Keratinocyte (primary cell): Measurements from ENCODE around the gene NCF4. TPM values are rescaled to one million over a fixed set of nuclear protein-coding genes. Genes with fewer than 3 reads are reported as not detected.

Experiments
- DNase-seq: peaks from one replicate; pipeline ENCODE4 v3.0.0-alpha.2; 2011; ENCODE audit warnings: low read depth, missing footprints, low spot score
- FAIRE-seq: peaks from 2 replicates; lab custom pipeline; 2011; peaks lifted over from hg19 to GRCh38; lab: Jason Lieb, UNC
- H2AFZ ChIP-seq: 2 replicates; pipeline ENCODE4 v1.6.0; 2012; ENCODE audit warnings: low read length, control low read depth, inconsistent platforms; ENCODE audit not compliant: control insufficient read depth
- H3K27ac ChIP-seq: 2 replicates; pipeline ENCODE4 v1.5.1; 2011; ENCODE audit warnings: low read length; ENCODE audit not compliant: control insufficient read depth, insufficient read depth
- H3K27me3 ChIP-seq: 3 replicates; pipeline ENCODE4 v1.6.0; 2011; ENCODE audit warnings: low read length; ENCODE audit not compliant: control insufficient read depth, insufficient read depth; ENCODE audit errors: extremely low read depth
- H3K36me3 ChIP-seq, 2 experiments: 2 replicates in 1 of 2; 3 replicates in 1 of 2; pipeline ENCODE4 v1.5.1; 2011; ENCODE audit warnings: low read length in 2 of 2, mild to moderate bottlenecking in 1 of 2; ENCODE audit not compliant: control insufficient read depth in 2 of 2, insufficient read depth in 2 of 2; ENCODE audit errors: extremely low read depth in 1 of 2
- H3K4me1 ChIP-seq: 3 replicates; pipeline ENCODE4 v1.5.1; 2011; ENCODE audit warnings: low read length; ENCODE audit not compliant: control insufficient read depth, insufficient read depth; ENCODE audit errors: extremely low read depth
- H3K4me2 ChIP-seq: 3 replicates; pipeline ENCODE4 v1.6.0; 2011; ENCODE audit warnings: low read depth, low read length; ENCODE audit not compliant: control insufficient read depth, insufficient read depth; ENCODE audit errors: extremely low read depth
- H3K4me3 ChIP-seq, 3 experiments: fragments of 200-600 bp in 1 of 3; sonication (generic) in 1 of 3; 2 replicates in 2 of 3; 3 replicates in 1 of 3; pipeline ENCODE4 v1.5.1; 2011 to 2016; ENCODE audit warnings: low read length in 3 of 3, mild to moderate bottlenecking in 3 of 3, control low read depth in 2 of 3, inconsistent platforms in 1 of 3, low read depth in 1 of 3, mixed read lengths in 1 of 3, mixed run types in 1 of 3, moderate library complexity in 1 of 3; ENCODE audit not compliant: control insufficient read depth in 2 of 3, insufficient read depth in 2 of 3; ENCODE audit errors: extremely low read depth in 1 of 3
- H3K79me2 ChIP-seq: 2 replicates; pipeline ENCODE4 v1.6.0; 2012; ENCODE audit warnings: low read length; ENCODE audit not compliant: control insufficient read depth, insufficient read depth
- H3K9ac ChIP-seq: 3 replicates; pipeline ENCODE4 v1.6.0; 2011; ENCODE audit warnings: low read length; ENCODE audit not compliant: control insufficient read depth, insufficient read depth; ENCODE audit errors: extremely low read depth
- H3K9me1 ChIP-seq: 3 replicates; pipeline ENCODE4 v1.6.0; 2011; ENCODE audit warnings: low read length; ENCODE audit not compliant: control insufficient read depth, insufficient read depth; ENCODE audit errors: extremely low read depth
- H3K9me3 ChIP-seq: 2 replicates; pipeline ENCODE4 v1.5.1; 2012; ENCODE audit warnings: low read depth, low read length; ENCODE audit not compliant: control insufficient read depth
- H4K20me1 ChIP-seq: 3 replicates; pipeline ENCODE4 v1.6.0; 2011; ENCODE audit warnings: low read length; ENCODE audit not compliant: control insufficient read depth, insufficient read depth; ENCODE audit errors: extremely low read depth
- CTCF ChIP-seq, 3 experiments: IDR thresholded peaks in 1 of 3; conservative IDR thresholded peaks in 1 of 3; optimal IDR thresholded peaks in 1 of 3; 2 replicates in 2 of 3; 3 replicates in 1 of 3; pipeline versions ENCODE3 to v1.5.1; 2011; ENCODE audit warnings: low read length in 3 of 3, mild to moderate bottlenecking in 3 of 3, moderate library complexity in 2 of 3, control low read depth in 1 of 3, inconsistent platforms in 1 of 3; ENCODE audit not compliant: insufficient read depth in 2 of 3; ENCODE audit errors: extremely low read depth in 1 of 3
- EZH2 ChIP-seq: IDR thresholded peaks from one replicate; pipeline ENCODE4 v1.6.1; 2012; ENCODE audit warnings: inconsistent platforms, mild to moderate bottlenecking, low read length, moderate library complexity
- dilution Hi-C: fragments of 300-500 bp; cut with MboI; formaldehyde crosslinking; loops from one replicate; pipeline ENCODE4 v1.7.0; 2020; ENCODE audit warnings: low sequenced_read_pairs; ENCODE audit not compliant: extremely low pct_ligation_motif_present
- polyA plus RNA-seq, 5 experiments: library from polyadenylated mRNA; depleted of rRNA in 3 of 5; stranded (reverse) in 3 of 5; stranded (forward) in 1 of 5; unstranded in 1 of 5; fragments of >200 nt; gene quantifications; 1 replicate in 1 of 5; 2 replicates in 3 of 5; 3 replicates in 1 of 5; pipeline versions ENCODE4 v1.2.1 to v1.2.3, GENCODE V29; 2011 to 2012; ENCODE audit warnings: missing spikeins in 2 of 5, low read depth in 1 of 5, low replicate concordance in 1 of 5

Gene NCF4
- polyA plus RNA-seq, 1 donor (not counting 4 experiments of a cell fraction or from before 2014, with no cell fraction given) = 0.42 TPM

GRCh38 chr22:36863281-36863680 is 2.5 kb downstream of the NCF4 start:
- Histone ChIP-seq H2AFZ (no peak overlapping the region), H4K20me1 (no peaks in the 10 kb centered on the region), H3K4me1 (peaks cover 12% of the 10 kb centered on the region), H3K27ac (no peak overlapping the region), H3K4me2 (no peak overlapping the region), H3K4me3 (no peak overlapping the region), H3K79me2 (no peaks in the 10 kb centered on the region), H3K36me3 (no peaks in the 10 kb centered on the region), H3K9me3 (no peaks in the 10 kb centered on the region), H3K27me3 (no peaks in the 10 kb centered on the region), H3K9me1 (no peaks in the 10 kb centered on the region), H3K9ac (no peak overlapping the region)
- FAIRE-seq = no peak
- dilution Hi-C loops = no loop called here
- no peak for DNase-seq
- TF ChIP-seq CTCF (optimal IDR thresholded peaks at IDR 0.05 in 1 of 3, IDR thresholded peaks at IDR 0.05 in 1 of 3, conservative IDR thresholded peaks at IDR 0.05 in 1 of 3; ENCODE audit: extremely low read depth in 1 of 3, insufficient read depth in 2 of 3, low read length in 3 of 3) (no peak), EZH2 (no peak)

- dilution Hi-C loops = no loop called here
Measured at GRCh38 chr22:36863979-36864378, 3.2 kb downstream of the NCF4 start.

More at GRCh38 chr22:36863979-36864378, 3.2 kb downstream of the NCF4 start:
- H3K4me2 ChIP-seq = no peak overlapping the region
- no peaks in the 10 kb centered on the region for H3K9me1 ChIP-seq
- H2AFZ ChIP-seq = no peak overlapping the region
- H3K27me3 ChIP-seq = no peaks in the 10 kb centered on the region
- no peaks in the 10 kb centered on the region for H4K20me1 ChIP-seq
- TF ChIP-seq EZH2 = no peak
- TF ChIP-seq CTCF (optimal IDR thresholded peaks at IDR 0.05 in 1 of 3, IDR thresholded peaks at IDR 0.05 in 1 of 3, conservative IDR thresholded peaks at IDR 0.05 in 1 of 3; ENCODE audit: extremely low read depth in 1 of 3, insufficient read depth in 2 of 3, low read length in 3 of 3) = no peak
- H3K27ac ChIP-seq = no peak overlapping the region
- no peaks in the 10 kb centered on the region for H3K9me3 ChIP-seq
- H3K79me2 ChIP-seq = no peaks in the 10 kb centered on the region
- H3K4me3 ChIP-seq = no peak overlapping the region
- H3K36me3 ChIP-seq = no peaks in the 10 kb centered on the region
- no peak overlapping the region for H3K9ac ChIP-seq
- no peak for DNase-seq
- FAIRE-seq = no peak
- peaks cover 12% of the 10 kb centered on the region for H3K4me1 ChIP-seq
